Activated naive CD8-positive, alpha-beta T cell (primary cell): Measurements from ENCODE around the gene TP53BP2.
A peak's percentile ranks its signal among the peaks of the same experiment; 100 is the strongest.
"Not testable (repeated sequence)": the region's sequence is repeated elsewhere in the genome, so short reads cannot be mapped to it uniquely, and the experiment has no call there.

Experiments used
- H3K27ac Mint-ChIP-seq: one replicate; pipeline ENCODE4 v1.8.0; 2021; ENCODE audit warnings: mixed read lengths
- H3K27me3 Mint-ChIP-seq: one replicate; pipeline ENCODE4 v1.8.0; 2021; ENCODE audit warnings: mixed read lengths
- H3K36me3 Mint-ChIP-seq: one replicate; pipeline ENCODE4 v1.8.0; 2021; ENCODE audit warnings: mixed read lengths
- H3K4me1 Mint-ChIP-seq: one replicate; pipeline ENCODE4 v1.8.0; 2021; ENCODE audit warnings: low read depth, mixed read lengths
- H3K4me3 Mint-ChIP-seq: one replicate; pipeline ENCODE4 v1.8.0; 2021; ENCODE audit warnings: mild to moderate bottlenecking, mixed read lengths
- H3K9me3 Mint-ChIP-seq: one replicate; pipeline ENCODE4 v1.8.0; 2021; ENCODE audit warnings: low read depth, mixed read lengths

TP53BP2 gene

GRCh38 chr1:223809905-223810304 is 35.8 kb downstream of the TP53BP2 start:
- not testable (repeated sequence) for H3K4me3 Mint-ChIP-seq, H3K9me3 Mint-ChIP-seq, H3K27me3 Mint-ChIP-seq, H3K27ac Mint-ChIP-seq
- peaks cover 28% of the 10 kb centered on the region for H3K36me3 Mint-ChIP-seq
- peaks cover 22% of the 10 kb centered on the region for H3K4me1 Mint-ChIP-seq

- Mint-ChIP-seq H3K27me3 (no peaks in the 10 kb centered on the region), H3K36me3 (peaks cover 21% of the 10 kb centered on the region), H3K9me3 (no peaks in the 10 kb centered on the region), H3K27ac (no peak overlapping the region), H3K4me3 (no peak overlapping the region), H3K4me1 (no peaks in the 10 kb centered on the region)
Observed at GRCh38 chr1:223803211-223803610, 42.5 kb downstream of the TP53BP2 start.

GRCh38 chr1:223802602-223803001 is 43.1 kb downstream of the TP53BP2 start:
- Mint-ChIP-seq H3K27me3 (no peaks in the 10 kb centered on the region), H3K27ac (no peak overlapping the region), H3K4me3 (no peak overlapping the region), H3K36me3 (peaks cover 19% of the 10 kb centered on the region), H3K4me1 (no peaks in the 10 kb centered on the region), H3K9me3 (no peaks in the 10 kb centered on the region)

- peaks cover 16% of the 10 kb centered on the region for H3K36me3 Mint-ChIP-seq
- H3K4me1 Mint-ChIP-seq = no peaks in the 10 kb centered on the region
- H3K4me3 Mint-ChIP-seq = no peak overlapping the region
- H3K27me3 Mint-ChIP-seq = no peaks in the 10 kb centered on the region
- H3K27ac Mint-ChIP-seq = no peak overlapping the region
- H3K9me3 Mint-ChIP-seq = no peaks in the 10 kb centered on the region
Observed at GRCh38 chr1:223802032-223802431, 43.7 kb downstream of the TP53BP2 start.

- no peaks in the 10 kb centered on the region for H3K9me3 Mint-ChIP-seq
- peaks cover 13% of the 10 kb centered on the region for H3K36me3 Mint-ChIP-seq
- H3K4me1 Mint-ChIP-seq = no peaks in the 10 kb centered on the region
- no peaks in the 10 kb centered on the region for H3K27me3 Mint-ChIP-seq
- no peak overlapping the region for H3K27ac Mint-ChIP-seq
- H3K4me3 Mint-ChIP-seq = no peak overlapping the region
Observed at GRCh38 chr1:223796210-223796609, 49.5 kb downstream of the TP53BP2 start.

- Mint-ChIP-seq H3K9me3 (no peaks in the 10 kb centered on the region), H3K36me3 (peaks cover 7% of the 10 kb centered on the region), H3K27ac (no peak overlapping the region), H3K4me3 (no peak overlapping the region), H3K27me3 (no peaks in the 10 kb centered on the region), H3K4me1 (no peaks in the 10 kb centered on the region)
Observed at GRCh38 chr1:223794136-223794880, 51.4 kb downstream of the TP53BP2 start.

- Mint-ChIP-seq H3K27me3 (no peaks in the 10 kb centered on the region), H3K4me3 (no peak overlapping the region), H3K4me1 (no peaks in the 10 kb centered on the region), H3K36me3 (peaks cover 5% of the 10 kb centered on the region), H3K27ac (no peak overlapping the region), H3K9me3 (no peaks in the 10 kb centered on the region)
Observed at GRCh38 chr1:223793716-223794115, 52.0 kb downstream of the TP53BP2 start.

GRCh38 chr1:223792046-223792445 is 53.7 kb downstream of the TP53BP2 start:
- Mint-ChIP-seq H3K27ac (no peak overlapping the region), H3K36me3 (peaks cover 5% of the 10 kb centered on the region), H3K4me3 (no peak overlapping the region)

GRCh38 chr1:223788746-223789415 is 56.9 kb downstream of the TP53BP2 start:
- no peaks in the 10 kb centered on the region for H3K9me3 Mint-ChIP-seq
- no peaks in the 10 kb centered on the region for H3K4me1 Mint-ChIP-seq
- H3K36me3 Mint-ChIP-seq = peaks cover 3% of the 10 kb centered on the region
- H3K27me3 Mint-ChIP-seq = no peaks in the 10 kb centered on the region
- H3K4me3 Mint-ChIP-seq = no peak overlapping the region
- H3K27ac Mint-ChIP-seq = no peak overlapping the region

More at GRCh38 chr1:223792046-223792445, 53.7 kb downstream of the TP53BP2 start:
- Mint-ChIP-seq H3K27me3 (no peaks in the 10 kb centered on the region), H3K4me1 (no peaks in the 10 kb centered on the region), H3K9me3 (no peaks in the 10 kb centered on the region)

- Mint-ChIP-seq H3K4me3 (no peak overlapping the region), H3K9me3 (no peaks in the 10 kb centered on the region), H3K27ac (no peak overlapping the region), H3K27me3 (no peaks in the 10 kb centered on the region), H3K4me1 (no peaks in the 10 kb centered on the region), H3K36me3 (no peaks in the 10 kb centered on the region)
Observed at GRCh38 chr1:223785808-223786207, 59.9 kb downstream of the TP53BP2 start.

- H3K4me1 Mint-ChIP-seq = no peaks in the 10 kb centered on the region
- H3K27ac Mint-ChIP-seq = no peak overlapping the region
- H3K9me3 Mint-ChIP-seq = no peaks in the 10 kb centered on the region
- no peak overlapping the region for H3K4me3 Mint-ChIP-seq
- H3K36me3 Mint-ChIP-seq = peaks cover 2% of the 10 kb centered on the region
- no peaks in the 10 kb centered on the region for H3K27me3 Mint-ChIP-seq
Observed at GRCh38 chr1:223784541-223784940, 61.2 kb downstream of the TP53BP2 start.

- Mint-ChIP-seq H3K27ac (peak overlapping the region; percentile 4), H3K36me3 (peaks cover 2% of the 10 kb centered on the region), H3K4me3 (no peak overlapping the region), H3K9me3 (no peaks in the 10 kb centered on the region), H3K27me3 (no peaks in the 10 kb centered on the region), H3K4me1 (no peaks in the 10 kb centered on the region)
Observed at GRCh38 chr1:223783676-223784075, 62.1 kb downstream of the TP53BP2 start.

- Mint-ChIP-seq H3K27ac (peak overlapping the region; percentile 46), H3K4me1 (peaks cover 13% of the 10 kb centered on the region), H3K4me3 (no peak overlapping the region)
Observed at GRCh38 chr1:223780949-223781348, 64.8 kb downstream of the TP53BP2 start.

GRCh38 chr1:223780318-223780717 is 65.4 kb downstream of the TP53BP2 start:
- Mint-ChIP-seq H3K27ac (peak overlapping the region; percentile 43), H3K27me3 (no peaks in the 10 kb centered on the region), H3K9me3 (no peaks in the 10 kb centered on the region), H3K4me1 (peaks cover 17% of the 10 kb centered on the region), H3K4me3 (no peak overlapping the region), H3K36me3 (peaks cover 11% of the 10 kb centered on the region)

More at GRCh38 chr1:223780949-223781348, 64.8 kb downstream of the TP53BP2 start:
- Mint-ChIP-seq H3K36me3 (peaks cover 11% of the 10 kb centered on the region), H3K9me3 (no peaks in the 10 kb centered on the region), H3K27me3 (no peaks in the 10 kb centered on the region)

- H3K36me3 Mint-ChIP-seq = peaks cover 21% of the 10 kb centered on the region
- no peaks in the 10 kb centered on the region for H3K27me3 Mint-ChIP-seq
- no peaks in the 10 kb centered on the region for H3K9me3 Mint-ChIP-seq
- H3K4me3 Mint-ChIP-seq = no peak overlapping the region
- peak overlapping the region; percentile 89 for H3K27ac Mint-ChIP-seq
- H3K4me1 Mint-ChIP-seq = peaks cover 27% of the 10 kb centered on the region
Observed at GRCh38 chr1:223776826-223777454, 68.8 kb downstream of the TP53BP2 start.
